Measurements from ENCODE around the gene ANGPT4.
"Not testable (repeated sequence)": the region's sequence is repeated elsewhere in the genome, so short reads cannot be mapped to it uniquely, and the experiment has no call there.

ANGPT4 gene

GRCh38 chr20:829551-829950 is 86.6 kb downstream of the ANGPT4 start:
- H3K4me3 ChIP-seq (ENCODE audit: low read length), result no peak overlapping the region
- DNase-seq (ENCODE audit: low read depth), result no peak
- TF ChIP-seq, protein P1, sequence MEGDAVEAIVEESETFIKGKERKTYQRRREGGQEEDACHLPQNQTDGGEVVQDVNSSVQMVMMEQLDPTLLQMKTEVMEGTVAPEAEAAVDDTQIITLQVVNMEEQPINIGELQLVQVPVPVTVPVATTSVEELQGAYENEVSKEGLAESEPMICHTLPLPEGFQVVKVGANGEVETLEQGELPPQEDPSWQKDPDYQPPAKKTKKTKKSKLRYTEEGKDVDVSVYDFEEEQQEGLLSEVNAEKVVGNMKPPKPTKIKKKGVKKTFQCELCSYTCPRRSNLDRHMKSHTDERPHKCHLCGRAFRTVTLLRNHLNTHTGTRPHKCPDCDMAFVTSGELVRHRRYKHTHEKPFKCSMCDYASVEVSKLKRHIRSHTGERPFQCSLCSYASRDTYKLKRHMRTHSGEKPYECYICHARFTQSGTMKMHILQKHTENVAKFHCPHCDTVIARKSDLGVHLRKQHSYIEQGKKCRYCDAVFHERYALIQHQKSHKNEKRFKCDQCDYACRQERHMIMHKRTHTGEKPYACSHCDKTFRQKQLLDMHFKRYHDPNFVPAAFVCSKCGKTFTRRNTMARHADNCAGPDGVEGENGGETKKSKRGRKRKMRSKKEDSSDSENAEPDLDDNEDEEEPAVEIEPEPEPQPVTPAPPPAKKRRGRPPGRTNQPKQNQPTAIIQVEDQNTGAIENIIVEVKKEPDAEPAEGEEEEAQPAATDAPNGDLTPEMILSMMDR (conservative IDR thresholded peaks at IDR 0.05; ENCODE audit: low read depth, low read length), result no peak

DNA sequence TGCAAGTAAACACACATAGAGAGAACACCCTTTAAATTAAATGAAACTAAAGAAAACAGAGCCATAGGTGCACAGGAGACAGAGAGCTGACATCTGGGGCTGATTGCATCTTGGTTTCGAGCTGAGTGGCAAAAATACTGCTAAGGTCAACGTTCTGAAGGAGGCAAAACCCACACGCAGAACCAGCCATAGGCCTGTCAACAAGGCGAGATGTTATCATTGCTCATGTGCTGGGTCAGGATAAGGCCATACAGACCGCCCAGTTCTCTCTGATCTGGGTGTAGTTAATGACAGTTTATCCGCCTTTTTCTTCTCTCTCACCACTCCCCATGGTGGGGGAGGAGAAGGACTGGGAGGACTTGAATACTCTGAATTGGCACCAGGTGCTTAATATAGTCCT is 87.1 kb downstream of the ANGPT4 start:
- TF ChIP-seq, protein P1 (conservative IDR thresholded peaks at IDR 0.05; ENCODE audit: low read depth, low read length), result no peak
- no peak for DNase-seq (ENCODE audit: low read depth)
- H3K4me3 ChIP-seq (ENCODE audit: low read length), result no peak overlapping the region

GRCh38 chr20:827981-828380 is 88.2 kb downstream of the ANGPT4 start:
- not testable (repeated sequence) for DNase-seq (ENCODE audit: low read depth); H3K4me3 ChIP-seq (ENCODE audit: low read length)

DNA sequence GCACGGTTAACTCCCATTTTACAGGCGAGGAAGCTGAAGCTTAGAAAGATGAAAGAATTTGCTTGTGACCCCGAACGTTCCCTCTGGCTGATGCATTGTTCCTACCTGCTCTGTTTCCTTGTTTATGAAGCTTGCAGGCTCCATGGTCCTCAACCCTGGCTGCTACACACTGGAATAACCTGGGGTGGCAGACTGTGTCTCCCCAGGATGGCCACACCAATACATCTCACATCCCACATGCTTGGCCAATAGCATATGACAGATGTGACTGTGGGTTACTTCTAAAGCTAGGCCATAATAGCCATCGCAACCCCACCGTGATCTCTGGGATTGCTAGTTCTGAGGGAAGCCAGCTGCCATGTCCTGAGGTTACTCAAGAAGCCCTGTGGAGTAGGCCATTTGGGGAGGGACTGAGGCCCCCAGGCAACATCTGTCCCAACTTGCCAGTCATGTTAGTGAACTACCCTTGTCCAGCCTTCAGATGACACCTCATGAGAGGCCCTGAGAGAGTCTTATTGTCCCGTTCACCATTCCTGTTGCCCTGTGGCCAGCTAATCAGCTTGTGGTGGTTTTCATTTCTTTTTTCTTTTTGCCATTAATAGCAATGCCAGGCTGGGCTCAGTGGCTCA is 89.3 kb downstream of the ANGPT4 start:
- no peak for DNase-seq (ENCODE audit: low read depth)
- H3K4me3 ChIP-seq (ENCODE audit: low read length), result no peak overlapping the region
- TF ChIP-seq, protein P1 (conservative IDR thresholded peaks at IDR 0.05; ENCODE audit: low read depth, low read length), result no peak

DNA sequence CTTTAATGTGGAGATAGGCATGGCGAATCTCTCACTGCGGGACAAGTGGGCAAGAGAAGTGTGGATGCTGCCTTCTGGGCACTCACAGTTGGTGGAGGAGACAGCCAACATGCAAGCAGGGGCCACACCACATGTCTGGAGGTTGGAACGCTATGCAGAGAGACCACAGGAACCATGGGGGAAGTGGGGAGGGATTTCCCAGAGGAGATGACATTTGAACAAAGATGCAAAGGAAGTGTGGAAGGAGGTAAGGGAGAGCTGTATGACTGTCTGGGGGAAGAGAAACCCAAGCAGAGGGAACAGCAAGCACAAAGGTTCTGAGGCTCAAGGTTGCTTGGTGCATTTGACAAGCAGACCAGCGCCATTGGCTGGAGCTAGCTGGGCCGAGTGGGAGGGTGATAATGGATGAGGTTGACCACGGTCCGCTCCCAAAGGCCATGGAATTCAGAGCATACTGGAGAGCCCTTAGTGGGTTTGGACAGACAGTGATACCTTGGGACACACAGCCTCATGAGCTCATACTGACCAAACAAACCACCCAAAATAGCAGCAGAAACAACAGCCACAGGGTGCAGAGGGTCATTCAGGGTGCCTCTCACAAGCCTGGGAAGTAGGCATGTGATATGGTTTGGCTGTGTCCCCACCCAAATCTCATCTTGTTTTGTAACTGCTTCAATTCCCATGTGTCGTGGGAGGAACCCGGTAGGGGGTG is 90.3 kb downstream of the ANGPT4 start:
- TF ChIP-seq, protein P1 (conservative IDR thresholded peaks at IDR 0.05; ENCODE audit: low read depth, low read length), result no peak
- no peak for DNase-seq (ENCODE audit: low read depth)
- no peak overlapping the region for H3K4me3 ChIP-seq (ENCODE audit: low read length)

DNA sequence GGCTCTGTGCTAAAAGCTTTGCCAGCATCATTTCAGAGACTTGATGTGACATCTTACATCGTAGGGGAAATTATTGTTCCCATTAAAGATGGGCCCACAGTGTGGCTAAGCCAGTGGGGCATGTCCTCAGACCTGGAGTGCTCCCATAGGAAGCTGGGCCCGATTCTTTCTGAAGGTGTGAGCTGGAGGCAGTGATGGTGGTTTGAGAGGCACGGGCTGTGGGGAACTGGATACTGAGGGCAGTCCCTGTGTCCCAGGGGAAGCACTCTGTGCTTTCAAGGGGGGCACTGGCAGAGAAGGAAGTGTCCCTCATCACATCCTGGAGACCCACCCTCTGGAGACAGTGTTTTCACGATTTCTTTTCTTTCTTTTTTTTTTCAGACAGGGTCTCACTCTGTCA is 91.2 kb downstream of the ANGPT4 start:
- DNase-seq (ENCODE audit: low read depth), result no peak
- no peak overlapping the region for H3K4me3 ChIP-seq (ENCODE audit: low read length)
- TF ChIP-seq, protein P1 (conservative IDR thresholded peaks at IDR 0.05; ENCODE audit: low read depth, low read length), result no peak

DNA sequence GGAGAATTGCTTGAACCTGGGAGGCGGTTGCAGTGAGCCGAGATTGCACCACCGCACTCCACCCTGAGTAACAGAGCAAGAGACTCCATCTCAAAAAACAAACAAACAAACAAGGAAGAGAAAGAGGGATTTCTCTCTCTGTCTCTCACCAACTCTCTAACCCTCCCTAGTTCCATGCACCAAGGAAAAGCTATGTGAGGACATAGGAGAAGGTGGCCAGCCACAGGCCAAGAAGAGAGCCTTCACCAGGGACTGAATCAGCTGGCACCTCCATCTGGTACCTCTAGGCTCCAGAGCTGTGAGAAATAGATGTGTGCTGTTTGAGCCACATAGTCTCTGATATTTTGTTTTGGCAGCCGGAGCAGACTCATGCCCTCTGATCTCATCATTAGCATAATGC is 91.6 kb downstream of the ANGPT4 start:
- no peak overlapping the region for H3K4me3 ChIP-seq (ENCODE audit: low read length)
- no peak for DNase-seq (ENCODE audit: low read depth)
- TF ChIP-seq, protein P1 (conservative IDR thresholded peaks at IDR 0.05; ENCODE audit: low read depth, low read length), result no peak
